GM18873 (cell line): ENCODE results near the gene PAX6.
"Not testable (repeated sequence)": the region's sequence is repeated elsewhere in the genome, so short reads cannot be mapped to it uniquely, and the experiment has no call there.

ENCODE experiments used
- ATAC-seq: cut with Tn5 transposase; IDR thresholded peaks from one replicate; pipeline ENCODE4 v1.9.1; 2021; ENCODE audit warnings: mild to moderate bottlenecking, moderate library complexity, moderate number of reproducible peaks; ENCODE audit not compliant: unreplicated experiment, low FRiP score

Gene PAX6

DNA sequence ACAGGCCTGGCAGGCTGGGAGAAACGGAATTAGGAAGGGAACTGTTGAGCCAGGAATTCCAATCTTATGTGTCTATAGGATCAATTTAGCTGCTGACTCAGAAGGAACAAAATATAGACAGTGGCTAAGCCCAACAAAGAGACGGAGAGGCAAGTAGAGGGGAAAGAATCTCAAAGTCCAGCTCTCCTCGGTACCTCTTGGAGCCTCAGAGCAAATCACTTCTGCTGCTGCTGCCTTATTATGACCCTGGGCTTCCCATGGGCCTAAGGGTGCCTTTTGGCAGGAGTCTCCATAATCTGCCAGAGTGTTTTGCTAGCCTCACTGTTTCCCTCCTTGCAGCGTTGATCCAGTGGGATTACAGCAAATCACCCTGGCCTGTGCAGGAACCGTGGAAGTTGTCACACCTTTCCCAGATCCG is 31.7 kb downstream of the PAX6 start:
- ATAC-seq: no peak

DNA sequence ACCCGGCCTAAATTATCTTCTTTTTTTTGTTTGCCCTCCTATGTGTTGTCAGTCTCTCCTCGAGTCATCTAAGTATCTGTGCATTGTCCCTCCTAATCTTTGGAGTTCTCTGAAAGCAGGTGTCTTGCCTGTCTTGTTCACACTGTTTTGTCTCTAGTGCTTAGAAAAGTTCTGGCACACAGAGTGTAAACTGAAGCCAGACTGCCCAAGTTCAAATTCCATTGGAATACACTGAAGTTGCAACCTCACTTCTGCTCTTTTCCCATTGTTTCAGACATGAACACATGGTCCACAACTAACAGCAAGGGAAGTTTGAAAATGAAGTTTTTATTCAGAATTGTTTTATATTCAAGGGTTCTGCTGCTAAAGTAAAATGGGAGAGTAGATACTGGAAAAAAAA is 38.7 kb downstream of the PAX6 start:
- ATAC-seq: no peak

DNA sequence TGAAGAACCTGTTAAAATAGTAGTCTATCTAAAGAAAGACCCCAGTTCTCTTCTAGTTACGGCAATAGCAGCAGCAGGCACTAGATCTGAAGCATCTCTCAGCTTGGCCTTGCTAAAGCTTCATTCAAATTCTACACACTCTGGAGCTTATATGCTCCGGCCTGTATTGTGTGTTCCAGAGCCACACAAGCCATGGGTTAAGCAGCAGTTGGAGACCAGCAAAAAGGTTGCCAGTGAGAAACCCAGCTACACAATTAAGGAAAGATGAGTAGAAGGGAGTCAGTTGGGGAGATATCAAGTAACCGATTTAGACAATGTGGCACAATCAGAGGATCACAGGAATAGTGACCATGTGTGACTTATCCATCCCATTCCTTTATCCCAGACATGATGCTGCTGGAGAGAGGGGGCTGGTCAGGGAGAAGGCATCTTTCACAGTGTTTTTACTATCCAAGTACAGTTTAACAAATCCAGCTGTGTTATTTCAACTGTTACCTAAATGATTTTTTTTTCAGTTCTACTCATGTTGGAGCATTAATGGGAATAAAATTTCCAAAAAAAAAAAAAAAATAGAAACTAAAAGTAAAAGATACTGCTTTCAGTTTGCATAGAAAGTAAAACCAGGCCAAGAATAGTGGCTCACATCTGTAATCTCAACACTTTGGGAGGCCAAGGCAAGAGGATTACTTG is 41.0 kb downstream of the PAX6 start:
- ATAC-seq: no peak

DNA sequence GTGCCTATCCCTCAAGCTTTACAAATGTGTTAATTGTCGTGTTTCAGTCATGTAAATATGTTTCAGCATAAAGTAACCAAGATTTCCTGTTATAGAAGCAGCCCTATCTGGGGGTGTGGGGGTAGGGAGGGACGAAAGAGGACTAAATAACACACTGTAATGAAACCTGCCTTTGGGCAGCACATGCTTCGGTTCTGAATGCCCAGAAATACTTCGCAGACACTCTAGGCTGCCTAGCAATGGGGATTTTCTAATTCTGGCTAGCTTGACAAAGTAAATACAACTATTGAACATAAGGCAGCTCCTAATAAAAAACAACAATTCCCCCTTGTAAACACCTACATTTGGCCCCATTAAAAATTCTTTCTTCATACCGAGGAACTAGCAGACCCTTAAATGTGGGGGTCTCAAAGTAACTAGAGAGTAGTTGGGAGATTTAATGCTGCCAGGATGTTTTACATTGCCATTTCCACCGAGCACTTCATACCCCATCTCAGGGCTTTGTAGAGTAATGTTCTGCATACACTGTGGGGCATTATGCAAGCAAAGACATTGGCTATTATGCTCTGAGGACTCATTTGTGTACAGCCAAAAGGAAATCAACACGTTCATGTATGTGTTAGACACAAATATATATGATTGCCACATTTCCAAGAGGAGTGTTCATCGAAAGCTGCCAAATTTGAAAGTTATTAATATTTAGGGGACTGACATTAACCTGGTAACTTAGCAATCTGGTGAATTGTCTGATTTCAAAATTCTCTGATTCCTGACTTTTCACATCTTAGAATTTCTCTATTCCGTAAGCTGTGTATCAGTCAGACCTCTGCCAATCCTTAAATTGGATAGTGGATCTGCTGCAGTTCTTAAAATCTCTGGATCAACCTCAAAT is 42.1 kb downstream of the PAX6 start:
- no peak for ATAC-seq

DNA sequence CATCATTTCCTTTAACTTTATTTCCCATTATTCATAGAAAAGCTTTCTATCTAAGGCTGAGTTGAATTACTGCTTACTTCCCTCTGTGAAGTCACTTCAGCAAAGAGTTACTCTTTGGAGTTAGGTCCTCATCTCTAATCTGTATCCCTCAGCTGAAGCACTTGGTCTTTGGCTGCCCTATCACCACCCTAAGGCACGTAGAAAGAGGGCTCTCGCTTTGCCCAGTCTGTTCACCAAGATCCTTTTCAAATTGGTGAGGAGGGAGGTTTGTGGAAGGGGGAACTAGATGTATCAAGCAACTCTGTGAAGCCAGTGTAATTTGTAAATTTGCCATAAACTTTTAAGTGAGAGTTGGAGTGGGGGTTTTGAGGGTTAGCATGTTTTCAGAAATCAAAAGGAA is 43.4 kb downstream of the PAX6 start:
- ATAC-seq: no peak

DNA sequence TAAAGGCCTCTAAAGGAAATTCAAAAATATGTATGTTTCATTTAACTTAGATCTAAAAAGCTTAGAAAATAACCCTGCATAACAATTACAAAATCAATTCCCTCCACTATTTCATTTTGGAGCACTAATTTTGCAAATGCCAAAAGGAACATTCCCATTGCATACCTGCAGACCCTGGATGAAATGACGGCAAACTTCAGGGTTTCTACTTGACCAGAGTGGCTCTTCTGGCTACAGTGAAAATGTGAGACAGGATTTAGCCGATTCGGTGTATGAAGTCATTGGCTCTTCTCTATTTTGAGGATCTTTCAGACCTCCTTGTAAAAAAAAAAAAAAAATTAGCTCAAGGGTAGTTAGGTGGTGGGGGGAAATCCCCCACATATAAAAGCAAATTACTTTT is 44.1 kb downstream of the PAX6 start:
- no peak for ATAC-seq

DNA sequence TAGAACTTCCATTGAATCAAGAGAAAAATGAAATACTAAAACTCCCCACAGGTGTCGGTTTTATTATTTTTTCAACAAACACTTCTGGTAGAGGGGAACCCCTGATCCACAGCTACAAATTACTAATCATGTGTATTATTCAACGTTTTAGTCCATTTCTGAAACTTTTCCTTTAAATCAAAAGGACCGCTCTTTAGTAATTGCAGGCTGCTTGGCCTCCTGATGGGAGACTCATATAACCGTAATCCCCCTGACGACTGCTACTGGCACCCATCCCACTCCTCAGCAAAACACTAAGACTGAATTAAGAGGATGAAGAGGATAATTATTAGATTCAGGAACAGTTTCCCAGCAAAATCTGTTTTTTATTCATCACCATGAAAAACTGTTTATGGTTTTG is 46.4 kb downstream of the PAX6 start:
- no peak for ATAC-seq

DNA sequence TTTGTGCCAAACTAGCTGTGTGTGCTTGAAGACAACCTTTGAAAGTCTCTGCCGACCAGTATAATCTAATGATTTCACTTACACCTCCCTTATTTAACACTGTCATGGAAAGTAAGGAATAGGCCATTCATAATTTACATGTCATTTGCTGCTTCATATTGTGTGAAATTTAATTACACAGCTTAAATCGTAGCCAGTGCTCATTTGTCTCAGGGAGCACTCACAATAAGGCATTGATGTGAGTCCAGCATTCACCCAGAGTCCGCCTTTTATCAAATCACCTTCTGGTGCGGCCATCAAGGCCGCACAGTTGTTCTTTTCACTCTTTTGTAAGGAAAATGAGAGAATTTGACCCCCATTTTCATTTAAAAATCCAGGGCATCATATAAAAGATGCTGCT is 46.9 kb downstream of the PAX6 start:
- no peak for ATAC-seq

DNA sequence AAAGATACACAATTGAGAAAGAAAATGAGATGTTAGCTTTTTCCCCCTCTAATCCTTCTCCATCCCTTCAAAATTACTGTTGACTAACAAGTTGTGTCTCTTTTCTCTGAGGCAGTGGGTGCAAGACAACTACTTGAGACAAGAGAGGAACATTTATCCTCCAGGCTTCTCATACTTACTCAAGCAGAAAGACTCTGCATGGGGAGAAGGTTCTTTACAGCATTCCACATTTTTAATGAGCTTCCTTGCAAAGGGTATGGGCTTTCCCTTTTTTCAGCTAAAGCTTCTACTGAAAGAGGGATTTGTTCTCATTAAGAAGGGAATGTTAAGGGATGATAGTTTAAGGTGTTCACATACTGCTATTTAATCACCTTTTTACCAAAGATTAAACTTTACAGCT is 47.8 kb downstream of the PAX6 start:
- no peak for ATAC-seq

DNA sequence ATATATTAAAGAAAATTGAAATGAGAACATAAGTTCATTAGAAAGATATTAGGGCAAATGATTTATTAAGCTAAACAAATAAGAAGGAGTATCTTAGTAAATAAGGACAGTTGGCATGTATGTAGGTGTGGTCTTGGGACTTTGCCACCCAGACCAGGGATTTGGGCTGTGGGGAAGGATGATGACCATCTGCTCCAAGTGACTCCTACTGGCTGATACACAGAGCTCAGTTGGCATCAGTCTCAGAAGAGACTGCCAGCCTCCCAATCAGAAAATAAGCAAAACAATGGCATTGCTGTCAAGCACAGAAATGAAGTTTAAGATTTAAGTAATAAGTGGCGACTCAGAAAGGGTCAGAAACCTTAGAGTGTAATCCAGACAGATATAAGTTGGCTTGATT is 49.5 kb downstream of the PAX6 start:
- ATAC-seq: no peak

DNA sequence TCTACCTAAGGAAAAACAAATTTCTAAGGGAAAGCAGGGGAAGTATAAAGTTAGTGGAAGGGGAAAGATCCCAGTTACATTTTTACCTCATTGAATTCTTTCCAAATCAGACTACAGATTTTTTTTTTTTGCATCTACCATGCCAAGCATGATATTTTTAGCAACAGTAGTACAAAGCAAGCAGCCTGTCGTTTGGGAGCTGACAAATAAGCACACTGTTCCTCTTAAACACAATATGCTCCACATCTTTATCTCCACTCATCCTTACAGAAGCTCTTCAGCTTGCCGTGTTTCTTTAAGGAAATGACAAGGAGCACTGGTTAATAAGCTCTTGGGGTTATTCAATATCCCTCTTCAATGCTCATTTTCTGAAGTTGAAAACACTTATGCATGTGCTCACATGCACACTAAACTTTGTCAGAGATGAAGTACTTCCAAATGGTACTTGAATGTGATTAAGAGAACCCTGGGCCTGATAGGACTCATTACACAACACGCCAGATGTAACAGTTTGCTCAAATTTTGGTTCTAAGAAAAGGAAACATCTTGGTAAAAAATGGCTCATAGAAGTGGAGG is 53.8 kb downstream of the PAX6 start:
- no peak for ATAC-seq

DNA sequence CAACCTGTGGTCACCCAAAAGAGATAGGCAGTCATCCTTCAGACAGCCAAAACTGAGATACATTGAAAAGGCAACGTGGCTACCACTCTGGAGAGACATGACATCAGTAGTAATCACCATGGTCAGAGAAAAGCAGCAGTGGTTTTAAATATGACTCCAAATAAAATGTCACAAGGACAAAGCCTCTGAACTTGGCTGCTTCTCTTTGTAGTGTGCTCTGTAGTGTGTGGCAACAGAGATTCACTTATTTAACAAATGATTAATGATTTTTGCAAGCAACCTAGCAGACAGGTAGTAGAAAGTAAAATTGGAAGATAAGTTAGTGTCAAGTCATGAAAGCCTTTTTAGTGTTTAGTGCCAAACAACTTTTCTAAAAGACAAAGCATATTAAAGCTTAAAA is 63.5 kb downstream of the PAX6 start:
- no peak for ATAC-seq

DNA sequence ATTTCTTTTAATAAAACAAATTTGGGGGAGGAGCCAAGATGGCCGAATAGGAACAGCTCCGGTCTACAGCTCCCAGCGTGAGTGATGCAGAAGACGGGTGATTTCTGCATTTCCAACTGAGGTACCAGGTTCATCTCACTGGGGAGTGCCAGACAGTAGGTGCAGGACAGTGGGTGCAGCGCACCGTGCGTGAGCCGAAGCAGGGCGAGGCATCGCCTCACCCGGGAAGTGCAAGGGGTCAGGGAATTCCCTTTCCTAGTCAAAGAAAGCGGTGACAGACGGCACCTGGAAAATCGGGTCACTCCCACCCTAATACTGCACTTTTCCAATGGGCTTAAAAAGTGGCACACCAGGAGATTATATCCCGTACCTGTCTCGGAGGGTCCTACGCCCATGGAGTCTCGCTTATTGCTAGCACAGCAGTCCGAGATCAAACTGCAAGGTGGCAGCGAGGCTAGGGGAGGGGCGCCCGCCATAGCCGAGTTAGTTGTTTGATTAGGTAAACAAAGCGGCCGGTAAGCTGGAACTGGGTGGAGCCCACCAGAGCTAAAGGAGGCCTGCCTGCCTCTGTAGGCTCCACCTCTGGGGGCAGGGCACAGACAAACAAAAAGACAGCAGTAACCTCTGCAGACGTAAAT is 70.3 kb downstream of the PAX6 start:
- ATAC-seq: not testable (repeated sequence)

DNA sequence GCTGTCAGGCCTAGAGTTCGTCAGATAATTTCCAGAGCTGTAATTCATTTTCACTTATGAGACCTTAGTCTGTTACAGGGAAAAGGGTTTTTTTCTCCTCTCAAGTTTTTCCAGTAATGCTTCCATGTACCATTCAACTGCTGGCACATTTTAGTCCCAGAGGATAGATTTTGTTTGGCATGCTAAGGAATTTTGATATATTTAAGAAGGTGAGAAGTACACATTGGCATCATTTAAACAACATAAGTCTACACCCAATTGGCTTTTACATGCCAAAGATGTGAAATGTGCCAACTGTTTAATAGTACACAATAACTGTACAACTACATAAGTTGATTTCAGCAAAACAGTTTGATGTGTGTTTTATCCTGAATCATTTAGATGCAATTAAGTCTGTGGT is 71.0 kb downstream of the PAX6 start:
- ATAC-seq: no peak
